Neural progenitor cell (in vitro differentiated cells): ENCODE data around the gene ATP11A.

Source experiments
- CTCF ChIP-seq: fragments of 200-600 bp; sonication (generic); IDR thresholded peaks from 2 replicates; pipeline ENCODE4 v1.5.1; 2017; ENCODE audit warnings: antibody characterized with exemption, mild to moderate bottlenecking
- EZH2 ChIP-seq: fragments of 200-600 bp; sonication (generic); IDR thresholded peaks from 2 replicates; pipeline ENCODE4 v1.6.1; 2017; ENCODE audit warnings: antibody characterized with exemption, mild to moderate bottlenecking, moderate library complexity
- EZH2phosphoT487 ChIP-seq: fragments of 200-600 bp; sonication (generic); IDR thresholded peaks from 2 replicates; pipeline ENCODE4 v1.6.1; 2017; ENCODE audit warnings: antibody characterized with exemption

- no peak for TF ChIP-seq CTCF
- TF ChIP-seq EZH2: no peak
- no peak for TF ChIP-seq EZH2phosphoT487
Measured at GRCh38 chr13:112903606-112904195, 213.9 kb downstream of the ATP11A start.
